Glutamatergic neuron (in vitro differentiated cells): ENCODE data around the gene SPAG6. TPM values are rescaled to one million over a fixed set of nuclear protein-coding genes. Genes with fewer than 3 reads are reported as not detected.

Experiments
- total RNA-seq: library from RNA; stranded (reverse); fragmentation: NEBNext Ultra II Directional; extraction: Animal tissue kit (Norgen Biotek cat#: 25700); gene quantifications from one replicate; pipeline ENCODE4 v1.2.1, GENCODE V29; 2021; ENCODE audit not compliant: unreplicated experiment

Gene SPAG6
- total RNA-seq, 1 donor from 2014 or later: not detected

Other genes starting within 250 kb of the SPAG6 start
- not detected for gene EBLN1, start 127.5 kb upstream of the SPAG6 start, total RNA-seq
- gene COMMD3, start 29.1 kb upstream of the SPAG6 start, total RNA-seq: 31.7 TPM
- 23.3 TPM for gene BMI1, start 24.4 kb upstream of the SPAG6 start, total RNA-seq